GM19468 (cell line): Measurements from ENCODE around the gene SUGP2.

Source experiments
- ATAC-seq: cut with Tn5 transposase; IDR thresholded peaks from one replicate; pipeline ENCODE4 v1.9.1; 2021; ENCODE audit warnings: mild to moderate bottlenecking, moderate library complexity, moderate number of reproducible peaks; ENCODE audit not compliant: unreplicated experiment; ENCODE audit errors: extremely low read depth

SUGP2 gene

DNA sequence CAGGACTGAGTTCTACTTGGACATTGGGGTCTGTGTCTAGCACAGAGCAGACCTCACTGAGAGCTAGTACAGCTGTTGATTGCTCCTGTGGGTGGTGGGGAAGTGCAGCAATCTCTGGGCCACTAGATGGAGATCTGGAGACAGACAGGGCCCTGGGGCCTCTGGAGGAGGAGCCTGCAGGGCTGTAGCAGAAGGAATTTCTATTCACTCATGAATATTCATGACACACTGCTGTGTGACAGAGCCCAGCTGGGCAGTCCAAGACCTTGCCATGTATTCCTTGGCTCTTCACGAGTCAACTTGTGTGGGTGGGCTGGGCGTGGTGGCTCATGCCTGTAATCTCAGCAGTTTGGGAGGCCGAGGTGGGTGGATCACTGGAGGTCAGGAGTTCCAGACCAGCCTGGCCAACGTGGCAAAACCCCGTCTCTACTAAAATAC, 37.5 kb downstream of the SUGP2 start:
- ATAC-seq: no peak

DNA sequence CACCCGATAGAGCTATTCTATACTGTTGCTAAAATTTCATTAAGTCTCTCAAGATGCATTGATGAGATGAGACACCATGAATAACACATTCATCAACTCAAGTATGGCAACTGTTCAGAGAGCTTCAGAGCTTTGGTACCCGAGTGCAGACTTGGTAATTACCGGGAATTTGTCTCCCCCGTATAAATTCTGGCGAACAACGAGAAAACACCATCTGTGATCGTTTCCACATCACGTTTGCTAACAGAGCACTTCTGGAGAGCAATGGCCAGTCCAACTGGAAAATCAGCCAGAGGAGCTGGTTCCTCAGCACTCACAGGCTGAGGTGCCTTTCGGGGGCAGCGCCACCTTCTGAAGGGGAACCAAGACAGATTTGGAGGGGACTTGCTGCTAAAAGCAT, 40.2 kb downstream of the SUGP2 start:
- ATAC-seq: no peak

DNA sequence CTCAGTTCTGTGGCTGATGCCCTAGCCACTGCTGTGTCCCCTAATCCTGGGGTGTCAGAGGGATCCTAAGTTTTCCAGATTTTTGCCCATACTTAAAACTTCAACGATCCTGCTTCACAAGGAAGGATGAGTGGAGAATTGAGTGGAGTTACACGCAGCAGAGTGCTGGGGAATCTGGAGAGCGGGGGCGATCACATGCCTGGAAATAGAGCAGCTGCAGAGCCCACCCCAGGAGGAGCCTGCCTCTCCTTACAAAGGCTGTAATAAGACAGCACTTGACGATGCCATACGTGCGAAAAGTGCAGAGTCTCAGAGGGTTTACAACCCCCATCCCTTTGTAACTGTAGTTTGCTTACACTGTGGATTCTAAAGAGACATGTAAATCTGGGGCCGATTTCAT, 40.6 kb downstream of the SUGP2 start:
- no peak for ATAC-seq

DNA sequence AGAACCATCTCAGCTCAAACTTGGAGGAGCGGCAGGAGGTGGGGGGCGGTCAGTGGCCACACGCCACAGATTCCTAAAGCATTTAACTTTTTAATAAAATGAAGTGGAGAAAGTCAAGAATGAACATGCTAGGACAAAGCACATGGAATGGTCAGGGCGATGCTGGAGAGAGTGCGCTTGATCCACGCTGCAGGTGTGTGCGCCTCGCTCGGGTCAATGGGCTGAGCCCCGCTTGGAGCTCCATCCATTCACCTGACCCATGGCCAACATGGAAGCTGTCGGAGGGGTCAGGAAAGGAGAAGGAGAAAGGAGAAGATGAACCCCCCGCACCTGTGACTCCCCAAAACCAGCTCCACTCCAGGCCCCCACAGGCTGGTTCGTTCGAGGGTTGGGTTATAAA, 41.8 kb downstream of the SUGP2 start:
- no peak for ATAC-seq

DNA sequence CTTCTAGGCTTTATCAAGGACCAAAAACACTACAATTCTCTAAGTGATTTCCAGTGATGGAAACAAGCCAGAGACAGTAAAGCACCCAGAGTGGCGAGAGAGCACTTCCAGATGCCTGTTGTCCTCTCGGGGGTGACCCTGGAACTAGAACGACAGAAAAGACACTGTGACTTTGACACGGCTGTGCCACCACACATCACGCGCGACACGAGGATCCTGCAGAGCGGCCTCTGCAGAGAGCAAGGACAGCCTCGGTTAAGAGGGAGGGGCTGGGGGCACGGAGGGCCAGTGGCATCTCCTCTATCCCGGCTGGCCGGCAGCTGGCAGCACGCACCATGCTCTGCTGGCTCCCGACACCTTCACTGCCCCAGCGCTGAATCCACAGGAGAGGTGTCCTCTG, 42.3 kb downstream of the SUGP2 start:
- ATAC-seq: no peak

DNA sequence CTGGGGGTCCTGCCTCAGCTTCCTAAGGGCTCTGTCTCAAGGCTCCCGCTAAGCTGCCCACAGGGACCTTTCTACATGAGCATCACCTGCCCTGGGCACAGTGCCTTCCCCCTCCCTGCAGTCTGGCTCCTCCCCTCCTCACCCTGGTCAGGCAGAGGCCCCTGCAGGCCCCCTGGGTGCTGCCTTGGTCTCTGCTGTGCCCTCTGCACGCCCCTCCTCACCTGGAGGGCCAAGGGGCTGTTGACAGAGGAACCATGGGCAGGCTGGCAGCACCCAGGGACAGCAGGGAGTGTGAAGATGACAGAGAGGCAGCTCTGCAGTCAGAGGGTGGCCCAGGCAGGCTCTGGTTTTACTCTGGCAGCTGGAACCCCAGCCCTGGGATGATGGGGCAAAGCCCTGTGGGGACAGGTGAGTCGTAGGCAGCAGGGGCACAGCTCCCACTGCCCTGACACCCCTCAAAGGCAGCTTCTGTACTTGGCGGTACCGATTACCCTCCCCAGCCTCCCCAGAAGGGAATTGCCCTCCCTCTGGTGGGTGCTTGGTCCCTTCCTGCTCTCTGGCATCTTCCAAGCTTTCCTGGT, 43.1 kb downstream of the SUGP2 start:
- no peak for ATAC-seq

DNA sequence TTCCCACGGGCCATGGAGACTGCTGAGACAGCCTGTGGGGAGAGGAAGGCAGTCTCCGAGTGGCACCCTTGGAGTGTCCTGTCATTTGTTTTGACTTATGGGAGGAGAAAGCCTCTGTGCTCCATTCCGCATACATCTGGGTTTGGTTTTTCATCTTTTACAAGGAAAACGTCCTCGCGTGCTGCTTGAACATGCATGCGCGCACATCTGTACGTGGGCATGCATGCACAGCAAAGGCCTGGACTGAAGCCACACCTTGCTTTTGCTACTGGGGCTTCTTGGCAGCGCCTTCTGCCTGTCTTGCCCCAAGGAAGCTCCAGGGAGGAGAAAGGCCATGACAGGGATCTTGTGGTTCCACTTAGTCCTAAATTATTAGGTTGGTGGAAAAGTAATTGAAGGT, 44.0 kb downstream of the SUGP2 start:
- ATAC-seq: no peak

DNA sequence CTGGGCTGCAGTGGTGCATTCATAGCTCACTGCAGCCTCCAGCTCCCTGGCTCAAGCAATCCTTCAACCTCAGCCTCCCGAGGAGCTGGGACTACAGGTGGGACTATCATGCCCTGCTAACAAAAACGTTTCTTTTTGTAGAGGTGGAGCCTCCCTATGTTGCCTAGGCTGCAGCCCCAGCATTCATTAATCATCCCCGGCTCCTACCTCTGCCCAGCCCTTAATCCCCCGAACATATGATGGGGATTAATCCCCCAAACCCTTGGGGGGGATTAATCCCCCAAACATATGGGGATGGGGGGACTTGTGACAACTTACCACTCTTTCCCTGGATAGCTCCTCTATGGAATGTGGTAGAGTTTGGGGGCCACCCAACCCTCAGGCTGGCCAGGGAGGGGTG, 45.9 kb downstream of the SUGP2 start:
- no peak for ATAC-seq

DNA sequence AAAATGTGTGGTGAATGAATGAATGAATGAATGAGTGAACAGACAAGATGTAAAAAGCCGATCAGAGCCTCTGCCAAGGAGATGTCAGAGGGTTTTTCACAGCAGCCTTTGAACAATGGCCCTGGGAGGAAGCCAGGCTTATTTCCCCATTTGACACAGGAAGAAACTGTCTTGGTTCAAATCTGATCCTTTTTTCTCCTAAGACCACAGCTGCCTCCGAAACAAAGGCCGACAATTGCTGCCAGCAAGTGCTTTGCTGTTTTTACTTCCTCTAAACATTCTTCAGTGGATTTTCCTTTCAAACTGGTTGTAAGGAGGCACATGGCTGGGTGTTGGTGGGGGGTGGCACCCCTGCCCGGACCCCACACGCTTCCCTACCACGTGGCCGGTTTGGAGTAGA, 48.1 kb downstream of the SUGP2 start:
- ATAC-seq: no peak

DNA sequence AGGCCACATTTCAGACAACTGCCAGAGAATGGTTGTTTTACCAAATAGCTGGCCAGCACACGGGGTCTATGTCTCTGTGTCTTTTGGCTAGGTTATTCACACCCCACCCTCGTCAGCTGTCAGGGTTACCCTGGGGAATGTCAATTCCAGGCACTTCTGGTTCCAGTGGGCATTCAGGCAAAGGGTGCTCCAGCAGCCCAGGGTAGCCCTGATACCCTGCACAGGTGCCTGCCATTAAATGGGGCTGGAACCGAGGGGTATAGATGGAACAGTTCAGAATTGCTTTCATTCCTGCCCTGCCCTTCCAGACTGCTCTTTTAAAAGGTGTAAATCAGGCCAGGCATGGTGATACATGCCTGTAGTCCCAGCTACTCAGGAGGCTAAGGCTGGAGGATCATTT, 49.1 kb downstream of the SUGP2 start:
- ATAC-seq: no peak

DNA sequence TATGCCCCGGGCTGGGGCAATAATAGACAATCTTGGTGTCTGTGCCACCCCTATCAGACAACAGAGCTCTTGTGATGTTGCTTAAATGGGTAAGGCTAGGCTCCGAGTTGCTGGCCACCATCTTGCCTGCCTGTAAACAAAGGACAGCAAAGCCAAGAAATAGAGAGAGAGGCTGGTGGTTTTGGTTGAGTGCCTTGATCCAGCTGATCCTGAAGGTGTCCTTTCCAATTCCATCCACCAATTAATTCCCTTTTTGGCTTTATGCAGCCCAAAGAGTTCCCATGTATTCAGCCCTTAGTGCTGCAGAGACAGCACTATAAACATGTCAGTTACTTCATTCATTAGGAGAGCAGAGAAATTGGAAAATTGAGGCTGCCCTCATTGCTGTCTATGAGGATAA, 50.6 kb downstream of the SUGP2 start:
- ATAC-seq: no peak

DNA sequence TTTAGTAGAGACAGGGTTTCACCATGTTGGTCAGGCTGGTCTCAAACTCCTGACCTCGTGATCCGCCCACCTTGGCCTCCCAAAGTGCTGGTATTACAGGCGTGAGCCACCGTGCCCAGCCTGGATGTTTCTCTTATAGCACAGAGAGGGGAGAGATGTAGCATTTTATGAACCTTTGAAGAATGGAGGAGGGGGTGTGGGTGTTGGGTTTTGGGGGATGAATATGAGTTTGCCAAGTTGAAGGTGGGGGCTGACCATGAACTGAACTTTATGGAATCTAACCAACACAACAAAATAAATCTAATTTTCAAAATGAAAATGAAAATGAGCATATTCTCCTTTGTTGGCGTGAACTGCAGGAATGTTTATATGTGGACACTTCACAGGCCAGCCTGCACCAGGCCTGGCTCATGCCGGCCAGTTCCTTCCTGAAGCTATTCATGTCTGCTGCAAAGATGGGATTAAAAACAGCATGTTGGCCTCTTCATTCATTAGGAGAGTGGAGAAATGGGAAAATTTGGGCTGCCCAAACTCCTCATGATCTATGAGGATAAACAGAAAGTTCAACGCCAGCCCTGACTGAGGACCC, 52.8 kb downstream of the SUGP2 start:
- ATAC-seq: no peak

DNA sequence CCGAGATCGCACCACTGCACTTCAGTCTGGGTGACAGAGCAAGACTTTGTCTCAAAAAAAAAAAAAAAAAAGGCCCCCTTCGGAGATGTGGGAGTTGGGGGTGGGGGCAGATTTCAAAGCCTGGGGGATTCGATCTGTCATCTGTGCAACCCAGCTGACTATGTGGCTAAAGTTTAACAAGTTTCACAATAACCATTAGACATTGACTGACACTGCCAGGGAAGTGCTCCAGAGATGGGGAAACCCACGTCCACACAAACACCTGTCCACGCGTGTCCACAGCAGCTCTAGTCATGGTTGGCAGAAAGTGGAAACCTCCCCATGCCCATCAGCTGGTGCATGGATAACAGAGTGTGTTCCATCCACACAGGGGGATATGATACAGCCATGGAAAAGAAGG, 54.7 kb downstream of the SUGP2 start:
- no peak for ATAC-seq

DNA sequence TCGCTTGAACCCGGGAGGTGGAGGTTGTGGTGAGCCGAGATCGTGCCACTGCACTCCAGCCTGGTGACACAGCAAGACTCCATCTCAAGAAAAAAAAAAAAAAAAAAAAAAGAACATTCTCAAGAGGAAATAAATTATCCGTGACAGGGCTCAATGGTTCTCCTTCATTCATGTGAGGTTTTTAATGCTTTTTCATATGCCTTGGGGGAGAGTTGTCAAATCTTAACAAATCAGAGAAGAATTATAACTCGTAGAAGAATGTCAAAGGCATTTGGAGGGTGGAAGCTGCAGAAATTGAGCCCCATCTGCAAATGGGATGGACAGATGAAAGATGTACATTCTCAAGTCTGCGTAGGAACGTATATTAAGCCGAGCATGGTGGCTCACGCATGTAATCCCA, 57.4 kb downstream of the SUGP2 start:
- no peak for ATAC-seq

DNA sequence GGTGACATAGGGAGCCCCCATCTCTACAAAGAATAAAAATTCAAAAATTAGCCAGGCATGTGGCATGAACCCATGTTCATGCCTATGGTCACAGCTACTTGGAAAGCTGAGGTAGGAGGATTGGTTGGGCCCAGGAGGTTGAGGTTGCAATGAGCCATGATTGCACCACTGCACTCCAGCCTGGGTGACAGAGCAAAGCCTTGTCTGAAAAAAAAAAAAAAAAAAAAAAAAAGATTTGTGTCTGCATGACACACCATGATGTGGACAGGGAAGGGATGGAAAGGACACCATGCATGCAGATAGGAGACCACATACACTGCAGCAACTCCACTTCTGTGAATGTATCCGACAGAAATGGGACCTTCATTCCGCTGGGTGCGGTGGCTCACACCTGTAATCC, 58.3 kb downstream of the SUGP2 start:
- no peak for ATAC-seq

DNA sequence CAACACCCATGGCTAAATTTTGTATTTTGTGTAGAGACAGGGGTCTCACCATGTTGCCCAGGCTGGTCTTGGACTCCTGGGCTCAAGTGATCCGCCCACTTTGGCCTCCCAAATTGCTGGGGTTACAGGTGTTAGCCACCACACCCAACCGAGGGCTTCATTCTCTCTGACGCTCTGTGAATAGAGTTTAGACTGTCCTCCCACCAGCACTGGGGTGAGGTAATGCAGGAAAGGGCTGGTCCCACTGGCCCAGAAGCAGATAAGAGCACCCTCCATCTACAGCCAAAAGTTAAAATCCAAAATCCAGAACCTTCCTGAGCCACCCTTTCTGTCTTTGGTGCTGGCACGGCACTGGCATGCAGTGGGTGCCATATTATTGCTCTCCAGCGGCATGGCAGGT, 60.5 kb downstream of the SUGP2 start:
- ATAC-seq: no peak

DNA sequence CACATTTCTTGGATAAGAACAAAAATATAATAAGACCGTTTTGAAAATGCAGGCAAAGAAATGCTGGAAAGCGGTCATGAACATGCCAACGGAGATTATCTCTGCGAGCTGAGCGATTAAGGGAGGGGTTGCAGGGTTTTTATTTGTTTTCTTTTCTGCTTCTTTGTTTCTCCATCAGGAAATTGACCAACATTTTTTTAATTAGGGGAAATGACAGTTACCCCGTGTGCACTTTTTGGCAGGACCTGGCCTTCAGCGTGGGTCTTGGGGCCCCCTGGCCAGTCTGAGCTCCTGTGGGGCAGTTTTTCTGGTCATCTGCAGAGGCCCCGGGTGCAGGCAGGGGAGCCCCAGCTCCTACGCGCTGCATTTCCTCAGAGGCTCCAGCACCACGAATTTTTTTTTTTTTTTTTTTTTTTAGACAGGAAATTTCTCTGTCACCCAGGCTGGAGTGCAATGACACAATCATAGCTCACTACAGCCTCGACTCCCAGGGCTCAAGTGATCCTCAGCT, 61.0 kb downstream of the SUGP2 start:
- ATAC-seq: no peak

DNA sequence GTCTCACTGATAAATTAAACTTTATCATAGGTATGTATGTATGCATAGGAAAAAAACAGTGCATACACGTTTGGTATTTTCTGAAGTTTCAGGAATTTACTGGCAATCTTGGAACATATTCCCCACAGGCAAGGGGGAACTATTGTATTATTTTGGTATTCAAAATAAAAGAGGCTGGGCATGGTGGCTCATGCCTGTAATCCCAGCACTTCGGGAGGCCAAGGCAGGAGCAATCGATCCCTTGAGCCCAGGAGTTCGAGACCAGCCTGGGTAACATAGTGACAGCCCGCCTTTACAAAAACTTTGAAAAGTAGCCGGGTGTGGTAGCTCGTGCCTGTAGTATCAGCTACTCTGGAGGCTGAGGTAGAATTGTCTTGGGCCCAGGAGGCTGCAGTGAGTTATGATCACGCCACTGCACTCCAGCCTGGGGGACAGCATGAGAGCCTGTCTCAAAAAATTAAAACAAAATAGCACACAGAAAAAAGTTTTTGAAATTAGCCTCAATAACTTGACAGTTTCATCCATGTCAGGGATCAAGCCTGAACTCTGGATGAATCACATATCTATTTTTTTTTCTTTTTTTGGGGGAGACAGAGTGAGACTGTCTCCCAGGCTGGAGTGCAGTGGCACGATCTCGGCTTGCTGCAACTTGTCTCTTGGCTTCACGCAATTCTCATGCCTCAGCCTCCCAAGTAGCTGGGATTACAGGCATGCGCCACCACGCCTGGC, 63.2 kb downstream of the SUGP2 start:
- ATAC-seq: no peak

DNA sequence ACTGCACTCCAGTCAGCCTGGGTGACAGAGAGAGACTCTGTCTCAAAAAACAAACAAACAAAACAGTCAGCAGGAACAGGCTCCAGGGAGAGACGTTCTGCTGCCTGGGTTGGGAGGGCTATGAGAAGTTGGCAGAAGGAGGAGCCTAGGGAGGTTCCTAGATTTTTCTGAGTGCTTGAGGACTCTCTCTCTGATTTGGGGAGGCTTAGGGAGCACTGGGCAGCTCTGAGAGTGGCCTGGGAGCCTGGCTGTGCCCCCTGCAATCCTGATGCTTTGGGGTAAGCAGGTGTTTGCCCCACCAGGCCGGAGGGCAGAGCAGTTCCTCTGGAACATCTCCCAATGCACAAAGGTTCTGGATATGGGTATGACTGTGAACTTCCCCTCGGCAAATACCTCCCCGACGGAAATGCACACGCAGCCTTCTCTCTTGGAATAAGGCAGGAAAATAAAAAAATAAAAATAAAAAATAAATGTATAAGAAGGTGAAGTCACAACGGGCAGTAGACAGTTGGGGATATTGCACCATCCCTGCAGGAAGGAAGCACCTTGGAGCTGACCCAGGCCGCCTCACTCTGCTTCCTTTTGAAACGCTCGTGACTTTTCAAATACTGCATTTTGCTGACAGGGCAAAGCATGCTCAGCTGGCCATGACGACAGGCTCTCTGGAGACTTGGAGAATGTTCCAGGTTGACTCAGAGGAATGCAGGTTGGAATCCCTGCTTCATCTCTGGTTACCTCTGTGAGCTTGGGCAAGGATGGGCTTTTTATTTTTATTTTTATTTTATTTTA, 65.8 kb downstream of the SUGP2 start:
- no peak for ATAC-seq

DNA sequence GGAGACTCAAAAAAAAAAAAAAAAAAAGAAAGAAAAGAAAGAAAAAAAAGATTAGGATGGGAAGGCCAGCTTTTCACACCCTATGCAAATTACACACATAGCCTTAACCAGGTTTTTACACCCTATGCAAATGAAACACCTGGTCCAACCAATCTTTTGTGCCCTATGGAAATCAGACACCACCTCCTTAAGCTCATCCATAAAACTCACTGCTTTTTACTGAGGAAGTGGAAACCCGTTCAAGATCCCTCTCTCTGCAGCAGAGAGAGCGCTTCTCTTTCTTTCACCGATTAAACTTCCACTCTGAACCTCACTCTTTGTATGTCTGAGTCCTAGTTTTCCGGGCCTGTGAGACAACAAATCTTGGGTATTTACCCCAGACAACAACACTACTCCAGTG, 67.0 kb downstream of the SUGP2 start:
- ATAC-seq: no peak

DNA sequence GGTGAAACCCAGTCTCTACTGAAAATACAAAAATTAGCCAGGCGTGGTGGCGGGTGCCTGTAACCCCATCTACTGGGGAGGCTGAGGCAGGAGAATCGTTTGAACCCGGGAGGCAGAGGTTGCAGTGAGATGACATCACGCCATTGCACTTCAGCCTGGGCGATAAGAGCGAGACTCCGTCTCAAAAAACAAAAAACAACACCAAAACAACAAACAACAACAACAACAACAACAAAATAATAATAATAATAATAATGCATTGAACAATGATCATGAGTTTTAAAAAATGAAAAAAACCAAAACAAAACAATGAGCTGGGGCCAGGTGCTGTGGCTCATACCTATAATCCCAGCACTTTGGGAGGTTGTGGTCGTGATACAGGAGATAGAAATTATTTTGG, 69.2 kb downstream of the SUGP2 start:
- no peak for ATAC-seq
